Activated CD8-positive, alpha-beta memory T cell treated with anti-CD3 and anti-CD28 coated beads, Interleukin-2, amount 50 U/mL, for 24 hours (primary cell): ENCODE measurements around the gene PPP2R2C.

ENCODE experiments used
- DNase-seq: peaks from one replicate; pipeline ENCODE4 v3.0.0-alpha.2; 2020; ENCODE audit errors: extremely low read depth

Gene PPP2R2C

GRCh38 chr4:6426571-6427438 lies 45.6 kb downstream of the PPP2R2C start:
- DNase-seq = no peak

GRCh38 chr4:6425911-6426310 lies 46.5 kb downstream of the PPP2R2C start:
- DNase-seq = no peak

- no peak for DNase-seq
Observed at GRCh38 chr4:6425336-6425735, 47.1 kb downstream of the PPP2R2C start.

GRCh38 chr4:6424425-6424824 lies 48.0 kb downstream of the PPP2R2C start:
- DNase-seq = no peak

- DNase-seq = no peak
Observed at GRCh38 chr4:6423575-6423974, 48.8 kb downstream of the PPP2R2C start.

- DNase-seq = no peak
Observed at GRCh38 chr4:6422866-6423265, 49.5 kb downstream of the PPP2R2C start.

GRCh38 chr4:6422105-6422504 lies 50.3 kb downstream of the PPP2R2C start:
- no peak for DNase-seq

GRCh38 chr4:6421397-6421796 lies 51.0 kb downstream of the PPP2R2C start:
- DNase-seq = no peak

- DNase-seq = no peak
Observed at GRCh38 chr4:6420972-6421371, 51.4 kb downstream of the PPP2R2C start.

GRCh38 chr4:6420036-6420435 lies 52.4 kb downstream of the PPP2R2C start:
- DNase-seq = no peak

- no peak for DNase-seq
Observed at GRCh38 chr4:6419452-6420028, 52.9 kb downstream of the PPP2R2C start.

GRCh38 chr4:6418193-6418755 lies 54.1 kb downstream of the PPP2R2C start:
- DNase-seq = no peak

GRCh38 chr4:6417516-6418050 lies 54.8 kb downstream of the PPP2R2C start:
- DNase-seq = no peak

- DNase-seq = no peak
Observed at GRCh38 chr4:6416518-6417286, 55.7 kb downstream of the PPP2R2C start.

GRCh38 chr4:6415031-6415705 lies 57.2 kb downstream of the PPP2R2C start:
- DNase-seq = no peak

GRCh38 chr4:6414578-6414977 lies 57.8 kb downstream of the PPP2R2C start:
- no peak for DNase-seq

- no peak for DNase-seq
Observed at GRCh38 chr4:6410664-6411063, 61.8 kb downstream of the PPP2R2C start.

GRCh38 chr4:6410068-6410467 lies 62.3 kb downstream of the PPP2R2C start:
- no peak for DNase-seq

GRCh38 chr4:6409381-6409780 lies 63.0 kb downstream of the PPP2R2C start:
- no peak for DNase-seq

GRCh38 chr4:6408263-6408662 lies 64.2 kb downstream of the PPP2R2C start:
- DNase-seq = no peak

GRCh38 chr4:6405397-6405706 lies 67.1 kb downstream of the PPP2R2C start:
- DNase-seq = no peak
